Heart left ventricle (tissue), 13 donors: ENCODE data around the gene TP53RK.

Experiments used
- POLR2A ChIP-seq, 2 donors: fragments of 450-650 bp; IDR thresholded peaks; one replicate each; pipeline ENCODE4 v1.6.1; 2017; ENCODE audit warnings: antibody characterized with exemption in 2 of 2, mild to moderate bottlenecking in 2 of 2, moderate library complexity in 2 of 2
- TF ChIP-seq, protein P1 (sequence below), 12 donors: fragments of 200-600 bp; sonication (generic) in 4 of 12; IDR thresholded peaks; one replicate each; pipeline versions ENCODE4 v1.5.0 to v1.8.0; 2018 to 2022; ENCODE audit warnings: antibody characterized with exemption in 12 of 12, mild to moderate bottlenecking in 5 of 12
- donor health status: ischemic (EF 13 %, LVEDD 7.1; RV severe dilation, severe dysfunction).
- donor health status: DM: no; HTN: yes; CAD: no.
- donor health status: DM: no; HTN: no; CAD: no.
- donor health status: ischemic (EF 25% LVEDD 6.9; RV normal size, moderate dysfunction).
- donor health status: ischemic (EF 25% LVEDD 5.7; RV mildly dilated, moderate dysfunction).
- donor health status: ischemic (EF 35%, LVEDD 5.7; RV mildly dilated, moderate dysfunction).
- donor health status: nonischemic (EF 11% LVEDD 7.7; RV severe dilation, severe dysfunction).
- donor health status: DM: yes; HTN: yes; CAD: no.
- donor health status: PGD.
- donor health status: ischemic (EF 29% LVEDD 5.4; RV normal size, mild dysfunction).
- donor health status: nonischemic (EF 23%, LVEDD 6.1; RV moderate dilation, normal function).

DNA sequence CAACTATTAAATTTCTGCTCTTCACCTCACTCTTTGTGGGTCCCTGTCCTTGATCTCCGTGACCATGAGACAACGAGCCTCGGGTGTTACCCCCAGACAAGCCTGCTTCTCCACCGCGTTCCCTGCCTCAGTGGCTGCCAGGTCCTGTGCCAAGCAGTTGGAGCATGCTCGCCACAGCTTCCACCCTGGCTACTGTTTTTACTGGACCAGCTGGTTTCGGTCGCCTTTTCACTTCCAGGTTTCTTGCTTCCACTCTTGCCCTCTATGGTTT is 5.6 kb downstream of the TP53RK start:
- TF ChIP-seq, protein P1, sequence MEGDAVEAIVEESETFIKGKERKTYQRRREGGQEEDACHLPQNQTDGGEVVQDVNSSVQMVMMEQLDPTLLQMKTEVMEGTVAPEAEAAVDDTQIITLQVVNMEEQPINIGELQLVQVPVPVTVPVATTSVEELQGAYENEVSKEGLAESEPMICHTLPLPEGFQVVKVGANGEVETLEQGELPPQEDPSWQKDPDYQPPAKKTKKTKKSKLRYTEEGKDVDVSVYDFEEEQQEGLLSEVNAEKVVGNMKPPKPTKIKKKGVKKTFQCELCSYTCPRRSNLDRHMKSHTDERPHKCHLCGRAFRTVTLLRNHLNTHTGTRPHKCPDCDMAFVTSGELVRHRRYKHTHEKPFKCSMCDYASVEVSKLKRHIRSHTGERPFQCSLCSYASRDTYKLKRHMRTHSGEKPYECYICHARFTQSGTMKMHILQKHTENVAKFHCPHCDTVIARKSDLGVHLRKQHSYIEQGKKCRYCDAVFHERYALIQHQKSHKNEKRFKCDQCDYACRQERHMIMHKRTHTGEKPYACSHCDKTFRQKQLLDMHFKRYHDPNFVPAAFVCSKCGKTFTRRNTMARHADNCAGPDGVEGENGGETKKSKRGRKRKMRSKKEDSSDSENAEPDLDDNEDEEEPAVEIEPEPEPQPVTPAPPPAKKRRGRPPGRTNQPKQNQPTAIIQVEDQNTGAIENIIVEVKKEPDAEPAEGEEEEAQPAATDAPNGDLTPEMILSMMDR (IDR thresholded peaks at IDR 0.05), result no peak
- TF ChIP-seq POLR2A (IDR thresholded peaks at IDR 0.05), result no peak
